HepG2 (cell line): Measurements from ENCODE around the gene RAB14. TPM values are rescaled to one million over a fixed set of nuclear protein-coding genes. Genes with fewer than 3 reads are reported as not detected.

Experiments
- ARID4A ChIP-seq: sonication (generic); formaldehyde crosslinking; IDR thresholded peaks from 2 replicates; pipeline ENCODE4 v1.5.0; 2020; ENCODE audit warnings: mild to moderate bottlenecking, missing genetic modification reagents, borderline replicate concordance
- ARNTL ChIP-seq: sonication (generic); formaldehyde crosslinking; IDR thresholded peaks from 2 replicates; pipeline ENCODE4 v1.4.0; 2020; ENCODE audit warnings: mild to moderate bottlenecking, missing genetic modification reagents
- BORCS8-MEF2B ChIP-seq: sonication (generic); formaldehyde crosslinking; IDR thresholded peaks from 2 replicates; pipeline ENCODE4 v1.8.0; 2022; ENCODE audit warnings: mild to moderate bottlenecking, missing genetic modification reagents
- ETV5 ChIP-seq: IDR thresholded peaks from 2 replicates; pipeline ENCODE4 v1.6.1; 2018; ENCODE audit warnings: missing biosample characterization, missing genetic modification reagents, inconsistent platforms, borderline replicate concordance
- HMGXB4 ChIP-seq, 2 experiments: sonication (generic) in 1 of 2; formaldehyde crosslinking in 1 of 2; IDR thresholded peaks; 2 replicates each; pipeline versions ENCODE4 v1.4.0 to v1.6.1; 2018 to 2020; ENCODE audit warnings: missing genetic modification reagents in 2 of 2, borderline replicate concordance in 1 of 2, low read depth in 1 of 2, mild to moderate bottlenecking in 1 of 2, missing biosample characterization in 1 of 2
- MIER2 ChIP-seq: IDR thresholded peaks from 2 replicates; pipeline ENCODE4 v1.6.1; 2016; ENCODE audit warnings: missing biosample characterization, missing genetic modification reagents
- NFE2 ChIP-seq: sonication (generic); formaldehyde crosslinking; IDR thresholded peaks from 2 replicates; pipeline ENCODE4 v1.4.0; 2020; ENCODE audit warnings: missing genetic modification reagents
- TARDBP ChIP-seq: sonication (generic); formaldehyde crosslinking; IDR thresholded peaks from 2 replicates; pipeline ENCODE4 v1.8.0; 2022; ENCODE audit warnings: mild to moderate bottlenecking, missing genetic modification reagents
- TRIM22 ChIP-seq: fragments of 450-650 bp; IDR thresholded peaks from 2 replicates; pipeline ENCODE4 v1.6.1; 2017
- ZBTB2 ChIP-seq: sonication (generic); formaldehyde crosslinking; IDR thresholded peaks from 2 replicates; pipeline ENCODE4 v1.8.0; 2022; ENCODE audit warnings: low read depth, missing genetic modification reagents
- ZNF143 ChIP-seq: sonication (generic); formaldehyde crosslinking; IDR thresholded peaks from 2 replicates; pipeline ENCODE4 v1.4.0; 2020; ENCODE audit warnings: missing genetic modification reagents
- ZNF441 ChIP-seq: sonication (generic); formaldehyde crosslinking; IDR thresholded peaks from 2 replicates; pipeline ENCODE4 v1.7.0; 2021; ENCODE audit warnings: missing genetic modification reagents, borderline replicate concordance
- ZNF687 ChIP-seq: sonication (generic); formaldehyde crosslinking; IDR thresholded peaks from 2 replicates; pipeline ENCODE4 v1.5.1; 2020; ENCODE audit warnings: mild to moderate bottlenecking, missing genetic modification reagents, moderate library complexity
- polyA plus RNA-seq, 8 experiments: library from polyadenylated mRNA; depleted of rRNA in 3 of 8; stranded (reverse) in 7 of 8; unstranded in 1 of 8; fragments of >200 nt; fragmentation: Illumina TruSeq in 4 of 8; extraction: Trizol in 4 of 8; gene quantifications; 2 replicates each; pipeline versions ENCODE4 v1.2.1 to v1.2.3, GENCODE V29; 2011 to 2016; ENCODE audit warnings: low read depth in 4 of 8, missing spikeins in 1 of 8, mixed read lengths in 1 of 8; ENCODE audit not compliant: insufficient read depth in 1 of 8
- total RNA-seq, 5 experiments: library from RNA; depleted of rRNA; stranded (reverse); fragments of >200 nt; fragmentation: Illumina TruSeq; extraction: Trizol; gene quantifications; 2 replicates each; pipeline ENCODE4 v1.2.3, GENCODE V29; 2016; ENCODE audit warnings: low read depth in 1 of 5

The RAB14 gene
- total and polyA plus RNA-seq, 2 of the 13 experiments (the other 11 are each of a cell fraction or from before 2014, with no cell fraction given), result 17.4 to 19.3 TPM

GRCh38 chr9:121213136-121213806 lies 11.6 kb upstream of the RAB14 start (continued):
- TF ChIP-seq ARID4A (CRISPR knock-in tag) (peak; percentile 45; the same call in 1 of the 2 replicates), MIER2 (CRISPR knock-in tag) (no peak), HMGXB4 (CRISPR knock-in tag; IDR thresholded peaks at IDR 0.05; ENCODE audit: borderline replicate concordance in 1 of 2, low read depth in 1 of 2) (peak; percentile 58 to 73; a peak in 3 of 4 replicates), ARNTL (CRISPR knock-in tag) (no peak), TARDBP (no peak), ZNF441 (CRISPR knock-in tag) (no peak), ZNF687 (CRISPR knock-in tag) (peak; percentile 57), BORCS8-MEF2B (CRISPR knock-in tag) (no peak), NFE2 (CRISPR knock-in tag) (no peak), ZNF143 (CRISPR knock-in tag) (no peak), ETV5 (peak; percentile 72; the same call in 1 of the 2 replicates), TRIM22 (no peak), ZBTB2 (CRISPR knock-in tag) (no peak)
